GM13977 (cell line): ENCODE measurements around the gene ARL14EP.

Experiments
- DNase-seq: peaks from one replicate; pipeline ENCODE4 v3.0.0; 2012; ENCODE audit warnings: low spot score
- CTCF ChIP-seq: IDR thresholded peaks from 2 replicates; pipeline ENCODE4 v1.5.1; 2012; ENCODE audit warnings: mild to moderate bottlenecking, control low read depth; ENCODE audit not compliant: insufficient read depth; ENCODE audit errors: extremely low read depth, missing control alignments
- in situ Hi-C: fragments of 300-500 bp; cut with MboI; formaldehyde crosslinking; loops from one replicate; pipeline ENCODE4 v1.12.0; 2022; ENCODE audit warnings: low sequenced_read_pairs, low pct_unique_long_range_greater_than_20kb, mixed read lengths, inconsistent platforms; ENCODE audit not compliant: unreplicated experiment

The ARL14EP gene

GRCh38 chr11:30322826-30323710, at the start of gene ARL14EP:
Gene ARL14EP (plus strand): TSS chr11:30323104. CDS start chr11:30330949, 7,845 bp downstream.
- in situ Hi-C loops, result no loop called here
- peak; percentile 79 for DNase-seq
- TF ChIP-seq CTCF, result no peak

GRCh38 chr11:30277176-30277575, 45.7 kb upstream of the ARL14EP start:
- no peak for DNase-seq
- no peak for TF ChIP-seq CTCF
- in situ Hi-C loops, result no loop called here

- no peak for DNase-seq
- no peak for TF ChIP-seq CTCF
- in situ Hi-C loops, result no loop called here
Observed at GRCh38 chr11:30279796-30280195, 43.1 kb upstream of the ARL14EP start.

GRCh38 chr11:30281476-30282288, 41.2 kb upstream of the ARL14EP start:
- no peak for TF ChIP-seq CTCF
- no peak for DNase-seq
- in situ Hi-C loops, result no loop called here

GRCh38 chr11:30282289-30282631, 40.6 kb upstream of the ARL14EP start:
- TF ChIP-seq CTCF, result no peak
- no peak for DNase-seq
- in situ Hi-C loops, result no loop called here

GRCh38 chr11:30284836-30285235, 38.1 kb upstream of the ARL14EP start:
- DNase-seq, result no peak
- TF ChIP-seq CTCF, result no peak
- in situ Hi-C loops, result no loop called here
